Upper lobe of left lung (tissue), 6 donors: Measurements from ENCODE around the gene MXRA7. TPM values are rescaled to one million over a fixed set of nuclear protein-coding genes. Genes with fewer than 3 reads are reported as not detected.

Experiments
- ATAC-seq, 2 donors: fragments of 200-7000 bp; cut with Tn5 transposase; one replicate each; pipeline ENCODE4 v1.9.1; 2022; ENCODE audit warnings: mild to moderate bottlenecking in 2 of 2, moderate library complexity in 2 of 2; ENCODE audit not compliant: low FRiP score in 2 of 2
- DNase-seq, 2 donors: peaks; one replicate each; pipeline ENCODE4 v3.0.0-alpha.2; 2019 to 2020
- H3K27ac ChIP-seq, 4 donors: fragments of 200-600 bp; sonication (generic); one replicate each; pipeline ENCODE4 v1.5.1; 2016 to 2019
- H3K27me3 ChIP-seq, 4 donors: fragments of 200-600 bp; sonication (generic); one replicate each; pipeline ENCODE4 v1.5.1; 2017 to 2019
- H3K36me3 ChIP-seq, 4 donors: fragments of 200-600 bp; sonication (generic); one replicate each; pipeline ENCODE4 v1.5.1; 2016 to 2019
- H3K4me1 ChIP-seq, 4 donors: fragments of 200-600 bp; sonication (generic); one replicate each; pipeline ENCODE4 v1.5.1; 2018 to 2019
- H3K4me3 ChIP-seq, 4 donors: fragments of 200-600 bp; sonication (generic); one replicate each; pipeline ENCODE4 v1.5.1; 2017 to 2019; ENCODE audit warnings: mild to moderate bottlenecking in 2 of 4, moderate library complexity in 1 of 4
- H3K9me3 ChIP-seq, 4 donors: fragments of 200-600 bp; sonication (generic); one replicate each; pipeline ENCODE4 v1.5.1; 2018 to 2019
- EP300 ChIP-seq, 4 donors: sonication (generic); formaldehyde crosslinking; IDR thresholded peaks; one replicate each; pipeline ENCODE4 v1.5.1; 2017; ENCODE audit warnings: antibody characterized with exemption in 4 of 4, control low read depth in 2 of 4
- POLR2A ChIP-seq, 4 donors: fragments of 450-650 bp; IDR thresholded peaks; one replicate each; pipeline ENCODE4 v1.5.1; 2016 to 2017; ENCODE audit warnings: antibody characterized with exemption in 4 of 4, mild to moderate bottlenecking in 2 of 4
- POLR2AphosphoS5 ChIP-seq, 2 donors: sonication (generic); formaldehyde crosslinking; IDR thresholded peaks; one replicate each; pipeline ENCODE4 v1.5.1; 2017; ENCODE audit warnings: antibody characterized with exemption in 2 of 2
- WGBS, 2 donors: methylation state at CpG; one replicate each; pipeline ENCODE4 v1.1.5; 2017 to 2018; 5-methylcytosine and 5-hydroxymethylcytosine counted together
- total RNA-seq, 6 donors: library from RNA; depleted of rRNA in 4 of 6; stranded (reverse); fragments of >200 nt in 4 of 6; gene quantifications; one replicate each; pipeline versions ENCODE4 v1.1.0 to v1.2.1, GENCODE V29; 2016 to 2021
- TF ChIP-seq, protein P1 (sequence below), 6 experiments: fragments of 450-650 bp in 4 of 6; fragments of 200-600 bp in 2 of 6; sonication (generic) in 2 of 6; IDR thresholded peaks; one replicate each; pipeline ENCODE4 v1.5.1; 2016 to 2019; ENCODE audit warnings: antibody characterized with exemption in 6 of 6
- donor health status: DM: no; HTN: no; CAD: no; lungs with moderate emphysema.
- donor health status: DM: no; HTN: yes; CAD: no; lungs with severe emphysema.

The MXRA7 gene
- total RNA-seq, 6 donors from 2014 or later, result 21.0 to 147 (median 73.5) TPM

DNA sequence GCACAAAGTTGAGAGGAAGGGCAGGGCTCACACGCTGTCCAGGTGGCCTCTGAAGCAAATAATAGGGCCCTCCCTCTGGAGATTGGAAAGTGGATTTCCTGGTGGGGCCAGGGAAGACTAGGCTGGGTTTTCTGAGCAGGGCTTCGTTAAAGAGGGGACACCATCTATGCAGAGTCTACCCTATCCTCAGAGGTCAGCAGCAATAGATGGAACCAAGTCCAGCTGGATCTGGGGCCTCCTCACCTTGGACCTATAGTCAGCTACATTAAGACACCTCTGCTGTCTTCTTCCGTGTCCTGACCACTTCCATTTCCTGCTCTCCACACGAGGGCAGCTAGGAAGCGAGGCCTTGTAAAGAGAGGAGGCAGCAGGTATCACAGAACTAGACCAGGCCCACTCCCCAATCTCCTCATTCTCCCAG, 52.5 kb downstream of the MXRA7 start:
- Histone ChIP-seq H3K9me3 (no peaks in the 10 kb centered on the region), H3K4me1 (peaks cover 0 to 13% (median 9%) of the 10 kb centered on the region in 4 donors), H3K27me3 (no peaks in the 10 kb centered on the region), H3K27ac (no peak overlapping the region), H3K4me3 (no peak overlapping the region), H3K36me3 (no peaks in the 10 kb centered on the region)
- TF ChIP-seq EP300 (IDR thresholded peaks at IDR 0.05), result no peak
- no peak for TF ChIP-seq POLR2A (IDR thresholded peaks at IDR 0.05)
- TF ChIP-seq, protein P1, sequence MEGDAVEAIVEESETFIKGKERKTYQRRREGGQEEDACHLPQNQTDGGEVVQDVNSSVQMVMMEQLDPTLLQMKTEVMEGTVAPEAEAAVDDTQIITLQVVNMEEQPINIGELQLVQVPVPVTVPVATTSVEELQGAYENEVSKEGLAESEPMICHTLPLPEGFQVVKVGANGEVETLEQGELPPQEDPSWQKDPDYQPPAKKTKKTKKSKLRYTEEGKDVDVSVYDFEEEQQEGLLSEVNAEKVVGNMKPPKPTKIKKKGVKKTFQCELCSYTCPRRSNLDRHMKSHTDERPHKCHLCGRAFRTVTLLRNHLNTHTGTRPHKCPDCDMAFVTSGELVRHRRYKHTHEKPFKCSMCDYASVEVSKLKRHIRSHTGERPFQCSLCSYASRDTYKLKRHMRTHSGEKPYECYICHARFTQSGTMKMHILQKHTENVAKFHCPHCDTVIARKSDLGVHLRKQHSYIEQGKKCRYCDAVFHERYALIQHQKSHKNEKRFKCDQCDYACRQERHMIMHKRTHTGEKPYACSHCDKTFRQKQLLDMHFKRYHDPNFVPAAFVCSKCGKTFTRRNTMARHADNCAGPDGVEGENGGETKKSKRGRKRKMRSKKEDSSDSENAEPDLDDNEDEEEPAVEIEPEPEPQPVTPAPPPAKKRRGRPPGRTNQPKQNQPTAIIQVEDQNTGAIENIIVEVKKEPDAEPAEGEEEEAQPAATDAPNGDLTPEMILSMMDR (IDR thresholded peaks at IDR 0.05), result no peak
- no peak for TF ChIP-seq POLR2AphosphoS5 (IDR thresholded peaks at IDR 0.05)
- ATAC-seq (no peak), DNase-seq (no peak)
- WGBS, 2 donors, result 61 to 81% methylated on average over 5 of the region's 5 CpGs

DNA sequence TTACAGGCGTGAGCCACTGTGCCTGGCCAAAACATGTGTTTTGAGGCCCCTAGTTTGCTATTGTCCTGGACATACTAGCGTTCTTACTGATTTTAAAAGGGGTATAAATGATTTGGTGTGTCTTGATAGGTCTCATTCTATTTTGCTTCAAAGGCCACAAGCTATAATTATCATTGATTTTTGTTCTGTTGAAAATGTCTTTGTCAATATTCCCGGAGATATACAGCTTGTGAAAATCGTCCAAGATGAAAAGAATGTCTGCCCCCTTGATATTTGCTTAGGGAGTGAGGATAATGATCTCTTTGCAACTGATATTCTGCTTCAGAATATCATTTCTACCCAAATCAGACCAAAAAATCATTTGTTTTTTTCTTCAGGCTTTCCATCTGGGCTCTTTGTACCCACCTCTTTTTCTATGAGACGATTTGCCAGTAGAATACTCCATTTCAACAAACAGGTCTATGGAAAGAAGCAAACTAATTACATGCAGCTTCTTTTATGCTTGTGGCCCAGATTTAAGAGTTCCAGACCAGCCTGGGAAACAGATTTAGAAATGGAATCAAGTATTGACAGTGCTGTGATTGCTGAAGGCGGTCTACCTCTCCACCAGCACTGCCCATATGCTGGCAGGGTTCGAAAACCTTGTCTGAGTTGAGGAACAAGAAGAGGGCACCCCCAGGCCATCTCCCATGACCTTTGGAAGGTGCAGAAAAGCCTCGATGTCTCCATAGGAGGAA, 53.1 kb downstream of the MXRA7 start:
- 88% methylated on average over 8 of the region's 8 CpGs for WGBS, 2 donors
- DNase-seq (no peak), ATAC-seq (no peak)
- no peaks in the 10 kb centered on the region for H3K36me3 ChIP-seq
- no peak overlapping the region for H3K4me3 ChIP-seq
- H3K27ac ChIP-seq, result no peak overlapping the region
- no peak for TF ChIP-seq POLR2A (IDR thresholded peaks at IDR 0.05)
- TF ChIP-seq EP300 (IDR thresholded peaks at IDR 0.05), result no peak
- no peak for TF ChIP-seq POLR2AphosphoS5 (IDR thresholded peaks at IDR 0.05)
- TF ChIP-seq, protein P1 (IDR thresholded peaks at IDR 0.05), result no peak
- peaks cover 0 to 13% (median 9%) of the 10 kb centered on the region in 4 donors for H3K4me1 ChIP-seq
- no peaks in the 10 kb centered on the region for H3K27me3 ChIP-seq
- no peaks in the 10 kb centered on the region for H3K9me3 ChIP-seq

GRCh38 chr17:76654408-76654807, 56.4 kb downstream of the MXRA7 start:
- Histone ChIP-seq H3K9me3 (no peaks in the 10 kb centered on the region), H3K36me3 (no peaks in the 10 kb centered on the region), H3K27ac (no peak overlapping the region), H3K4me3 (no peak overlapping the region), H3K27me3 (no peaks in the 10 kb centered on the region), H3K4me1 (no peaks in the 10 kb centered on the region)
- ATAC-seq, result no peak
- TF ChIP-seq EP300 (IDR thresholded peaks at IDR 0.05) (no peak), POLR2AphosphoS5 (IDR thresholded peaks at IDR 0.05) (no peak), POLR2A (IDR thresholded peaks at IDR 0.05) (no peak)
- TF ChIP-seq, protein P1 (IDR thresholded peaks at IDR 0.05), result no peak
- WGBS, 2 donors, result 91 to 93% methylated on average over 1 of the region's 1 CpG
- DNase-seq, result no peak

DNA sequence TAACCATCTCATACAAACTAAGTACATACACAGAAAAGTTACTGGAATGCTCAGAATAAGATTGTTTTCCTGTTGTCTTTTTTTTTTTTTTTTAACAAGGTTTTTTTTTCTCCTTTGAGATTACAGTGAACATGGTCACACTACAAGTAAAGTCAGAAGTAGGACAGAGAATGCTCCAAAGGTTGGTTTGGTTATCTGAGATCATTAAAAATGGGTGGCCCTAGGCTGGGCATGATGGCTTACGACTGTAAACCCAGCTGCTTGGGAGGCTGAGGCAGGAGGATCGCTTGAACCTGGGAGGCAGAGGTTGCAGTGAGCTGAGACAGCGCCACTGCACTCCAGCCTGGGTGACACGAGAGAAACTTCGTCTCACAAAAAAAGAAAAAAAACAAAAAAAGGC, 60.3 kb downstream of the MXRA7 start:
- TF ChIP-seq, protein P1 (IDR thresholded peaks at IDR 0.05), result no peak
- TF ChIP-seq POLR2AphosphoS5 (IDR thresholded peaks at IDR 0.05) (no peak), POLR2A (IDR thresholded peaks at IDR 0.05) (no peak), EP300 (IDR thresholded peaks at IDR 0.05) (no peak)
- H3K27ac ChIP-seq, result no peak overlapping the region
- H3K4me3 ChIP-seq, result no peak overlapping the region
- H3K4me1 ChIP-seq, result no peaks in the 10 kb centered on the region
- no peaks in the 10 kb centered on the region for H3K27me3 ChIP-seq
- H3K9me3 ChIP-seq, result no peaks in the 10 kb centered on the region
- WGBS, 2 donors, result 92 to 93% methylated on average over 5 of the region's 5 CpGs
- no peak for ATAC-seq
- DNase-seq, result no peak
- H3K36me3 ChIP-seq, result no peaks in the 10 kb centered on the region

GRCh38 chr17:76646712-76647111, 64.1 kb downstream of the MXRA7 start:
- DNase-seq (no peak), ATAC-seq (no peak)
- TF ChIP-seq POLR2A (IDR thresholded peaks at IDR 0.05), result no peak
- TF ChIP-seq, protein P1 (IDR thresholded peaks at IDR 0.05), result no peak
- TF ChIP-seq EP300 (IDR thresholded peaks at IDR 0.05), result no peak
- TF ChIP-seq POLR2AphosphoS5 (IDR thresholded peaks at IDR 0.05), result no peak
- Histone ChIP-seq H3K4me3 (no peak overlapping the region), H3K27me3 (no peaks in the 10 kb centered on the region), H3K36me3 (no peaks in the 10 kb centered on the region), H3K4me1 (peaks cover 0 to 19% (median 10%) of the 10 kb centered on the region in 4 donors), H3K27ac (no peak overlapping the region), H3K9me3 (no peaks in the 10 kb centered on the region)
- 91 to 92% methylated on average over 1 of the region's 1 CpG for WGBS, 2 donors
